MCF 10A (cell line): ENCODE results near the gene SLC30A4. TPM values are rescaled to one million over a fixed set of nuclear protein-coding genes. Genes with fewer than 3 reads are reported as not detected.

Experiments
- BruUV-seq: library from RNA; stranded (reverse); fragments of 400-500 nt; replicated peaks from 2 replicates; lab custom pipeline; 2021; lab: Mats Ljungman, UMichigan
- CTCF ChIA-PET: fragments of 300-600 bp; sonication (Branson Sonifier 250); formaldehyde crosslinking; extraction: SDS; loops from one replicate; lab custom pipeline; 2021; ENCODE audit warnings: antibody characterized with exemption, inconsistent platforms; lab: Yijun Ruan, JAX
- POLR2A ChIA-PET: fragments of 300-600, 350-650 bp; sonication (Branson Sonifier 250); formaldehyde crosslinking; extraction: SDS; loops from one replicate; lab custom pipeline; 2020; ENCODE audit warnings: antibody characterized with exemption, inconsistent platforms; lab: Yijun Ruan, JAX
- DNase-seq: peaks from one replicate; pipeline ENCODE4 v3.0.0-alpha.2; 2018; ENCODE audit not compliant: unreplicated experiment
- H3K27ac Mint-ChIP-seq: one replicate; pipeline ENCODE4 v1.8.0; 2022; ENCODE audit warnings: mild to moderate bottlenecking, low read depth, mixed read lengths; ENCODE audit not compliant: unreplicated experiment
- H3K27me3 Mint-ChIP-seq: one replicate; pipeline ENCODE4 v1.8.0; 2022; ENCODE audit warnings: mixed read lengths; ENCODE audit not compliant: insufficient read depth, unreplicated experiment
- H3K36me3 Mint-ChIP-seq: one replicate; pipeline ENCODE4 v1.8.0; 2022; ENCODE audit warnings: mild to moderate bottlenecking, moderate library complexity, mixed read lengths; ENCODE audit not compliant: insufficient read depth, unreplicated experiment
- H3K4me1 Mint-ChIP-seq: one replicate; pipeline ENCODE4 v1.8.0; 2022; ENCODE audit warnings: mixed read lengths; ENCODE audit not compliant: insufficient read depth, unreplicated experiment
- H3K4me3 Mint-ChIP-seq: one replicate; pipeline ENCODE4 v1.8.0; 2022; ENCODE audit warnings: mild to moderate bottlenecking, moderate library complexity, mixed read lengths; ENCODE audit not compliant: unreplicated experiment
- H3K9me3 Mint-ChIP-seq: one replicate; pipeline ENCODE4 v1.8.0; 2022; ENCODE audit warnings: mixed read lengths; ENCODE audit not compliant: unreplicated experiment
- intact Hi-C: fragments of 100-400 bp; cut with micrococcal nuclease; formaldehyde crosslinking; loops from 2 replicates; pipeline ENCODE4 v1.14.1; 2022
- total RNA-seq: library from RNA; stranded (reverse); gene quantifications from 2 replicates; pipeline ENCODE4 v1.2.3, GENCODE V29; 2022
- TF ChIP-seq, protein P1 (sequence below): fragments of 200-600 bp; IDR thresholded peaks from one replicate; pipeline ENCODE4 v1.8.0; 2022; ENCODE audit warnings: antibody characterized with exemption, mild to moderate bottlenecking; ENCODE audit not compliant: unreplicated experiment

Gene SLC30A4
- total RNA-seq, 1 experiment from 2014 or later = 3.4 TPM

DNA sequence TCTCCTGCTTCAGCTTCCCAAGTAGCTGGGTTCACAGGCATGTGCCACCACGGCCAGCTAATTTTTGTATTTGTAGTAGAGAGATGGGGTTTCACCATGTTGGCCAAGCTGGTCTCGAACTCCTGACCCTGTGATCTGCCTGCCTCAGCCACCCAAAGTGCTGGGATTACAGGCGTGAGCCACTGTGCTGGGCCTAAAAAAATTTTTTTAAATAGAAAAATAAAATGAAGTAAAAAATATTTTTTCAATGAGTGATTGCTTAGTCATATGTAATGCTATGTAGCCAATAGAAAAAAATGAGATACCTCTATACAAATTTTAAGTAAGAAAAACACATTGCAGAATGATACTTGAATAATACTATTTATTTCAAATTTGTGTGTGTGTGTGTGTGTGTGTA, 27.9 kb upstream of the SLC30A4 start:
- no TSS peak for BruUV-seq
- Mint-ChIP-seq H3K27me3 (no peaks in the 10 kb centered on the region), H3K27ac (no peak overlapping the region), H3K9me3 (no peaks in the 10 kb centered on the region), H3K4me1 (peaks cover 14% of the 10 kb centered on the region), H3K4me3 (no peak overlapping the region), H3K36me3 (no peaks in the 10 kb centered on the region)
- TF ChIP-seq, protein P1, sequence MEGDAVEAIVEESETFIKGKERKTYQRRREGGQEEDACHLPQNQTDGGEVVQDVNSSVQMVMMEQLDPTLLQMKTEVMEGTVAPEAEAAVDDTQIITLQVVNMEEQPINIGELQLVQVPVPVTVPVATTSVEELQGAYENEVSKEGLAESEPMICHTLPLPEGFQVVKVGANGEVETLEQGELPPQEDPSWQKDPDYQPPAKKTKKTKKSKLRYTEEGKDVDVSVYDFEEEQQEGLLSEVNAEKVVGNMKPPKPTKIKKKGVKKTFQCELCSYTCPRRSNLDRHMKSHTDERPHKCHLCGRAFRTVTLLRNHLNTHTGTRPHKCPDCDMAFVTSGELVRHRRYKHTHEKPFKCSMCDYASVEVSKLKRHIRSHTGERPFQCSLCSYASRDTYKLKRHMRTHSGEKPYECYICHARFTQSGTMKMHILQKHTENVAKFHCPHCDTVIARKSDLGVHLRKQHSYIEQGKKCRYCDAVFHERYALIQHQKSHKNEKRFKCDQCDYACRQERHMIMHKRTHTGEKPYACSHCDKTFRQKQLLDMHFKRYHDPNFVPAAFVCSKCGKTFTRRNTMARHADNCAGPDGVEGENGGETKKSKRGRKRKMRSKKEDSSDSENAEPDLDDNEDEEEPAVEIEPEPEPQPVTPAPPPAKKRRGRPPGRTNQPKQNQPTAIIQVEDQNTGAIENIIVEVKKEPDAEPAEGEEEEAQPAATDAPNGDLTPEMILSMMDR = no peak
- DNase-seq = peak; percentile 13
- POLR2A ChIA-PET = interaction anchor here (2.1 kb wide), 1 partner anchor 37 kb away, joined by 17 read pairs; the partner anchor contains the start of gene BLOC1S6
- intact Hi-C loops = no loop called here
- CTCF ChIA-PET = no interaction called here

DNA sequence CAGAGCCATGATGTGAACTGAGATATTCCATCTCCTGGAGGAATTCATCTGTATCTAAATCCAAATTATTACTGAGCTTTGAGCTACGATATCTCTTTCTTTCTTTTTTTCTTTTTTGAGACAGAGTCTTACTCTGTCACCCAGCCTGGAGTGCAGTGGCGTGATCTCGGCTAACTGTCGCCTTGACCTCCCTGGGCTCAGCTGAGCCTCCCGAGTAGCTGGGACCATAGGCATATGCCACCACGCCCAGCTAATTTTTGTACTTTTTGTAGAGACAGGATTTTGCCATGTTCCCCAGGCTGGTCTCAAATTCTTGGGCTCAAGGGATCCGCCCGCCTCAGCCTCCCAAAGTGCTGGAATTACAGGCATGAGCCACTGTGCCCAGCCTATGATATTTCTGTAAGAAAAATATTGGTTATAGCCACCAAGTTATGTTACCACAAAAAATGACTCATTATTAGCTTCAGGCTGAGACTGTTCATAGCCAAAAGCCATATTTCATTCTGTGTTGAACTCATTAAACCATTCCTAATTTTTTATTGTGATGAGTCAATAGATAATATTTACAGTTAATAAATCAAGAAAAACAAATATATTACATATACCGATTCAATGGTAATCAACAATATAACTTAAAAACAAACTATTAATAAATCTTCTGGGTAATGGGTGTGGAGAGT, 27.1 kb upstream of the SLC30A4 start:
- BruUV-seq = no TSS peak
- Mint-ChIP-seq H3K4me3 (no peak overlapping the region), H3K27me3 (no peaks in the 10 kb centered on the region), H3K4me1 (peaks cover 14% of the 10 kb centered on the region), H3K9me3 (no peaks in the 10 kb centered on the region), H3K36me3 (no peaks in the 10 kb centered on the region), H3K27ac (peak overlapping the region; percentile 76)
- peak; percentile 21 for DNase-seq
- intact Hi-C loops = no loop called here
- CTCF ChIA-PET = no interaction called here
- POLR2A ChIA-PET = interaction anchor here (2.1 kb wide), 1 partner anchor 38 kb away, joined by 17 read pairs; the partner anchor contains the start of gene BLOC1S6
- TF ChIP-seq, protein P1 = no peak

DNA sequence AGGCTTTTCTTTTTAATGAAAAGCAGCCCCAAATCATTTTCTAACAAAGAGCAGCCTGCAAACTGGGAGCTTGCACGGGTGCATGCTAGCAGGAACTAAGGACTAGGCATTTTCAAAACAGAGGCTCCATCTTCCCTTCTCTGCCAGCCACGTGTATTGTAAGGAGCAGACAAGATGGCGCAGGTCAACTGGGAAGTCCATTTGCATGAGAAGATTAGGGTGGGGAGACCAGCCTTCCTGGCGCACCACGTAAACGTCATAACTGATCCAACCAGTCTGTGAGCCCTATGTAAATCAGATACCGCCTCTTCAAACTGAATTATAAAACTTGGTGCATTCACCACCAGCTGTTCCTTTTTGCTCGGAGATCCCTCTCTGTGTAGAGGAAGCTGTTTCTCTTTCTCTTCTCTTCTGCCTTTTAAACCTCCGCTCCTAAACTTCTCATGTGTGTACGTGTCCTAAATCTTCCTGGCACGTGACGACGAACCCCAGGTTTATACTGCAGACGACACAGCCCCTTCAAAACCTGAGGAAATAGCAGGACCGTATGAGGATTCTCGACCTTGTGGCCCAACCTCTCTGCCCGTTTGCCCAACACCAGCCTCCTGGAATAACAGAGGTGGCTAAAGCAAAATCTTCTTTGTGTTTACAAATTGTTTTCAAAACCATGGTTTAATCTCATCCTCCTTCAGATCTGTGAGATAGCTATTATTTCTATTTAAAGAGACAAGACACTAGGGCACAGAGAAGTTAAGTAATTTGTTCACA, 26.4 kb upstream of the SLC30A4 start:
- H3K9me3 Mint-ChIP-seq = no peaks in the 10 kb centered on the region
- no peak for DNase-seq
- ChIA-PET POLR2A (interaction anchor here (2.1 kb wide), 1 partner anchor 38 kb away, joined by 17 read pairs; the partner anchor contains the start of gene BLOC1S6), CTCF (interaction anchor here (0.7 kb wide), 2 partner anchors 29 to 290 kb away, joined by 3 to 4 read pairs; no protein-coding TSS in a partner anchor)
- intact Hi-C loops = no loop called here
- BruUV-seq = no TSS peak
- peaks cover 14% of the 10 kb centered on the region for H3K4me1 Mint-ChIP-seq
- no peaks in the 10 kb centered on the region for H3K27me3 Mint-ChIP-seq
- H3K27ac Mint-ChIP-seq = peak overlapping the region; percentile 76
- no peaks in the 10 kb centered on the region for H3K36me3 Mint-ChIP-seq
- H3K4me3 Mint-ChIP-seq = no peak overlapping the region
- TF ChIP-seq, protein P1 = no peak

DNA sequence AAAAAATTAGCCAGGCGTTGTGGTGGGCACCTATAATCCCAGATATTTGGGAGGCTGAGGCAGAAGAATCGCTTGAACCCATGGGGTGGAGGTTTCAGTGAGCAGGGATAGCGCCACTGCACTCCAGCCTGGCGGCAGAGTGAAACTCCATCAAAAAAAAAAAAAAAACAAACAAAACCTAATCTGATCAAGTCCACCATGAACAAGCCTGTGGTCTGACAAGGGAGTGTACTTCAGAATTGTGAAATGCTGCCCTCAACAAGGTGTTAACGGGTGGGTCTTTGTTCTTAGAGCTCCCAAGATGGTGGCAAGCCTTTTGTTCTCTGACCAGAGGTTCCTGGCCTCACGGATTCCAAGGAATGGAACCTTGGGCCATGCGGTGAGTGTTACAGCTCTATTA, 24.2 kb upstream of the SLC30A4 start:
- CTCF ChIA-PET = no interaction called here
- Mint-ChIP-seq H3K4me1 (peaks cover 14% of the 10 kb centered on the region), H3K9me3 (no peaks in the 10 kb centered on the region), H3K27me3 (no peaks in the 10 kb centered on the region), H3K27ac (no peak overlapping the region), H3K4me3 (no peak overlapping the region), H3K36me3 (no peaks in the 10 kb centered on the region)
- POLR2A ChIA-PET = interaction anchor here (1.2 kb wide), 1 partner anchor 40 kb away, joined by 3 read pairs; the partner anchor contains the start of gene BLOC1S6
- no TSS peak for BruUV-seq
- intact Hi-C loops = no loop called here
- DNase-seq = no peak
- TF ChIP-seq, protein P1 = no peak
